ENCODE results near the gene ZBTB4. TPM values are rescaled to one million over a fixed set of nuclear protein-coding genes. Genes with fewer than 3 reads are reported as not detected.

Gene ZBTB4
- total RNA-seq = 10 to 100 TPM; 16.6 to 93.9 (median 18.5) TPM
- long read RNA-seq, donor 1, full-length matches to known transcripts = 9 of 99 reads
- long read RNA-seq, donor 1, partial matches to known transcripts = 18 of 99 reads
- long read RNA-seq, donor 1, other reads (novel, unspliced or antisense) = 72 of 99 reads
- long read RNA-seq, donor 2, partial matches to known transcripts = 0 of 2 reads
- long read RNA-seq, donor 2, other reads (novel, unspliced or antisense) = 2 of 2 reads

DNA sequence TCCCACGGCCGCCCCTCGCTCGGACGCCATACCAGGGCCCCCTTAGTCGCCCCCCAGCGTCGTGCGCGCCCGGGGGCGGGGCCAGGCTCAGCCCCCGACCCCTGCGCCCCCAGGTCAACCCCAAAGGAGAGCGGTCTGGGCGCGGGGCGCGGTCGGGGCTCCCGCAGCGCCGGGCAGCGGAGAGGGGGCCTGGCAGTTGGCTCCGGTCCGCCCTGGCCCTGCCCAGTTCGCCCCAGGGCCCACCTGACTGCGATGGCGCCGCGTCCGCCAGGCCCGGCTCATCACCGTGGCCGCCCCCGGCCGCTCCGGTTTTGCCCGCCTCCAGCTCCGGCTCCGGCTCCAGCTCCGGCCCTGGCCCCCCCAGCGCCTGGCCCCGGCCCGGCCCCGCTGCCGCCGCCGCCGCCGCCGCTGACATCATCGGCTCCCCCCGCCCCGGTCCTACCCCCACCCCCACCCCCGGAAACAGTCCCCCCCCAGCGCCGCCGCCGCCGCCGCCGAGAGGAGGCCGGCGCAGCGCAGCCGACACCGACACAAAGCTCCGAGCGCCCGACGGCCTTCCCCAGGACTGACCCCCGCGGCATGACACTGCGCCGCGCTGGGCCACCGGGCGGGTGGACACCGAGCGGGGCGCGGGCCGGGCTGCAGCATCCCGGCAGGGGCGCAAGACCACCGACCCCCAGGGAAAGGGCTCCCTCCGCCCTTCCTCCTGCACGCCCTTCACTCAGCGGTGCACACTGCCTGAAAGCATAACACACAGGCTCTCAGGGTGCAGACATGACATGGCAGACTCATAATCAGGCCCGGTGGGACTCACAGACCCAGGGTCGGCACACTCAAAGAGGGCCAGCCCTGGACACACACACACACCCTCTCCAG, at the start of gene ZBTB4:
Gene ZBTB4, minus strand, starts transcription at position 419 of the 876 bp plus-strand sequence. CDS start 12,830 bp downstream, outside the sequence.
- TF ChIP-seq CTCF (IDR thresholded peaks at IDR 0.05) = no peak
- Histone ChIP-seq H3K9me3 (no peaks in the 10 kb centered on the region), H3K36me3 (ENCODE audit: low read depth) (no peaks in the 10 kb centered on the region), H3K4me1 (ENCODE audit: low read depth) (peaks cover 21% of the 10 kb centered on the region), H3K4me3 (peak within 1 kb of the TSS; percentile 80)
- DNase-seq (peak; percentile 66 to 76 (median 75)), ATAC-seq (peak; percentile 20)
- intact Hi-C loops (cut with DNase I, micrococcal nuclease) = no loop called here

DNA sequence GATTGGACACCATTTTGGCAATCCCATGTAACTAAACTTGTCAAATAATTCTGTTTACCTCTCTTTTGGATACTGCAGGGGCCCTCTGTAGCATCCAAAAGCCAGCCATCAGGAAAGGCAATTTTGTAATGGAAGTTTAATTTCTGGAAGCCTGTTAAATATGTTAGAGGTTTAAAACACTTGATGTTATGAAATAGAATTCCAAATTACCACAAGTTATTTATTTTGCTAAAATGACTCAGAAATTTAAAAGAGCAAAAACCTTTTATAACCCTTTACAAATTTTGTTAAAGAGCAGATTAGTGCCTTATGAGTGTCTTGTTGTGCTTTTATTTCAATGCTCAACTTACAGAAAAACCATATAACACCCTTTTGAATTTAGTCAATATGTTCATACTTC, 49.4 kb upstream of the ZBTB4 start:
- intact Hi-C loops (cut with DNase I, micrococcal nuclease) = no loop called here
- ATAC-seq = no peak
- no peak for TF ChIP-seq CTCF (IDR thresholded peaks at IDR 0.05)

DNA sequence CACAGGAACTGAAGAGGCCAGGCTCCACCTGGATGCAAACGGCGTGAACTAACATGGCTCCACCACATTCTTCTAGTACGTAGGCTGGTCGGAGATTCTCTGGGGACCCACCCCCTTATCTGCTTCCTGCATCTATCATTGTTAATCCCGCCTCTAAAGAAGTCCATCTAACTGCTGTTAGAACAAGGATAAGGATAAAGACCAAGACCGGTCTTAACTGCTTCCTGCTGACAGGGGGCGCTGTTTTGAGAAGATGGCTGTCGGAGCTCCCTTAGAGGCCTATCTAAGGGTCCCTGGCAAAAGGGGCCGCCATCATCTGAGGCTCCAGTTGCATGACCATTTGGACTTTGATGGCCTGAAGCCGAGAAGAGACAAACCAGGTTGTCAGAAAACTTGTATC, 43.6 kb upstream of the ZBTB4 start:
- Histone ChIP-seq H3K4me1 (ENCODE audit: low read depth) (no peaks in the 10 kb centered on the region), H3K9me3 (peaks cover under 1% of the 10 kb centered on the region), H3K36me3 (ENCODE audit: low read depth) (no peaks in the 10 kb centered on the region), H3K4me3 (no peak overlapping the region)
- DNase-seq = peak in 1 of 3 donors; percentile 30
- no peak for TF ChIP-seq CTCF (IDR thresholded peaks at IDR 0.05)
- peak; percentile 54 for ATAC-seq
- intact Hi-C loops (cut with DNase I, micrococcal nuclease) = no loop called here

More for the DNA sequence above, 49.4 kb upstream of the ZBTB4 start:
- H3K4me1 ChIP-seq (ENCODE audit: low read depth) = peaks cover 8% of the 10 kb centered on the region
- H3K9me3 ChIP-seq = peaks cover 15% of the 10 kb centered on the region
- H3K36me3 ChIP-seq (ENCODE audit: low read depth) = no peaks in the 10 kb centered on the region
- no peak overlapping the region for H3K4me3 ChIP-seq
- no peak for DNase-seq

GRCh38 chr17:7515911-7516610, 36.6 kb upstream of the ZBTB4 start:
- no peaks in the 10 kb centered on the region for H3K9me3 ChIP-seq
- DNase-seq = peak; percentile 57 to 71 (median 68)
- no peak overlapping the region for H3K4me3 ChIP-seq
- TF ChIP-seq CTCF (IDR thresholded peaks at IDR 0.05) = no peak
- peak; percentile 93 for ATAC-seq
- H3K36me3 ChIP-seq (ENCODE audit: low read depth) = peaks cover 6% of the 10 kb centered on the region
- intact Hi-C loops (cut with DNase I, micrococcal nuclease) = no loop called here
- peaks cover 8% of the 10 kb centered on the region for H3K4me1 ChIP-seq (ENCODE audit: low read depth)

DNA sequence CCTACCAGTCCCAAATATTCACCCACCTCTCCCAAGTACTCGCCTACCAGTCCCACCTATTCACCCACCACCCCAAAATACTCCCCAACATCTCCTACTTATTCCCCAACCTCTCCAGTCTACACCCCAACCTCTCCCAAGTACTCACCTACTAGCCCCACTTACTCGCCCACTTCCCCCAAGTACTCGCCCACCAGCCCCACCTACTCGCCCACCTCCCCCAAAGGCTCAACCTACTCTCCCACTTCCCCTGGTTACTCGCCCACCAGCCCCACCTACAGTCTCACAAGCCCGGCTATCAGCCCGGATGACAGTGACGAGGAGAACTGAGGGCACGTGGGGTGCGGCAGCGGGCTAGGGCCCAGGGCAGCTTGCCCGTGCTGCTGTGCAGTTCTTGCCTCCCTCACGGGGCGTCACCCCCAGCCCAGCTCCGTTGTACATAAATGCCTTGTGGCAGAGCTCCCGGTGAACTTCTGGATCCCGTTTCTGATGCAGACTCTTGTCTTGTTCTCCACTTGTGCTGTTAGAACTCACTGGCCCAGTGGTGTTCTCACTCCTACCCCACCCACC, 34.5 kb upstream of the ZBTB4 start:
- peaks cover 12% of the 10 kb centered on the region for H3K36me3 ChIP-seq (ENCODE audit: low read depth)
- H3K9me3 ChIP-seq = no peaks in the 10 kb centered on the region
- intact Hi-C loops (cut with DNase I, micrococcal nuclease) = loop anchor here in 1 of 2 donors (5.0 kb wide), 1 partner anchor 48 kb away; the partner anchor contains the start of gene SENP3
- TF ChIP-seq CTCF (IDR thresholded peaks at IDR 0.05) = no peak
- H3K4me1 ChIP-seq (ENCODE audit: low read depth) = peaks cover 8% of the 10 kb centered on the region
- no peak for DNase-seq
- ATAC-seq = no peak
- H3K4me3 ChIP-seq = no peak overlapping the region
